NCI-H774 (cell line): Measurements from ENCODE around the gene MNAT1.
"Not testable (repeated sequence)": the region's sequence is repeated elsewhere in the genome, so short reads cannot be mapped to it uniquely, and the experiment has no call there.

ENCODE experiments used
- DNase-seq: peaks from one replicate; lab custom pipeline; 2025; lab: John Stamatoyannopoulos, UW

Gene MNAT1

GRCh38 chr14:60738843-60739508, 4.4 kb downstream of the MNAT1 start:
- DNase-seq, result no peak

GRCh38 chr14:60744566-60744965, 10.0 kb downstream of the MNAT1 start:
- DNase-seq, result no peak

- no peak for DNase-seq
Measured at GRCh38 chr14:60753264-60754119, 18.9 kb downstream of the MNAT1 start.

DNA sequence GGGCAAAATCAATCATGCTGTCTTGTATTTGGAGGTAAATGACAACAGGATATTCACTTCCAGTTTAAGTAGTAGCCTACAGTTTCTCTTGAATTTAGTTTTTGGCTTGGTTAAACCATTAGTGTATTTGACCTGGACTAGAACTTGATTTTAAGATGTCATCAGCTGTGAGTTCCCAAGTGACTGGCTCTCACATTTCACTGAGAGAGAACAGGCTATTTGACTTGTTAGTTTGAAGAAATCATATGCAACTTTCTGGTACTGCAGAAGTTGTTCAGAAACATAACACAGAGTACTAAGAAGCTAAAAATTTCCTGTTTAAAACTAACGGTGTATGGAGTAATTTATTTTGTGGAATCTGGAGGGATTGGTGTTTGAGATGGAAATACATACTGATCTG, 22.3 kb downstream of the MNAT1 start:
- no peak for DNase-seq

DNA sequence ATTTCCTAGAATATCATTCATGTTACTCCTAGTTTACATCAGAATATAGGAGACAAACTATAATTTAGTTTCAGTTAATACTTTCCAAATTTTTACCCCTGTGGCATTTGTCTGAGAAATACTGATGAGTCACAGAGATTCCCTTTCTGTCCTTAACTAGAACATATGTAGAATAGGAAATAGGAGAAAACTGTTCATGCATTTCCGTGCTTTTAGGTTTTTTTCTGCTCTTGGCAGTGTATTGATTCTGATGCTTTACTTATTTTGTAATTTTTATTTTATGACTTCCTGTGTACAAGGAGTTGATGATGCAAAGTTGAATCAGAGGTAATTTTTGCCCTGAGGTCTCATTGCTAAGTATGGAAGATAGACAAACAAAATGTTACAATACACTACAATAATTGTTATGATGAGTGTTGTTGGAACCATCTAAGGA, 23.0 kb downstream of the MNAT1 start:
- no peak for DNase-seq

DNA sequence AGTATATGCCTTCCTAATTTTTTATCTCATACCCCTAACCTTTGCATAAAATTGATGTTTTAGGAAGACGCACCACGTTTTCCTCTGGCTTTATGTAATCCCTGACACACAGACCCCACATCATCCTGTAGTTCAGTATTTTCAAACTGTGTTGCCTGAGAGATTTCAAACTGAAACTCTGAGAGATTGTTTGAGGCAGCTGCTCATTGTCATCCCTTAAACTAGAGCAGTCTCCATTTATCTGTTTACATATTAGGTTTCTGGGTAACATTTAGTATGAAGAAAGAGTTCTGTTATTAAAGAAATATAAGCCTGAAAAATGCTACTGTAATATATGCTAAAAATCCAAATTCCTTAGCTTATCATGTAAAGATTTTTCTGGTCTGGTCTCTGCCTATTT, 24.3 kb downstream of the MNAT1 start:
- no peak for DNase-seq

DNA sequence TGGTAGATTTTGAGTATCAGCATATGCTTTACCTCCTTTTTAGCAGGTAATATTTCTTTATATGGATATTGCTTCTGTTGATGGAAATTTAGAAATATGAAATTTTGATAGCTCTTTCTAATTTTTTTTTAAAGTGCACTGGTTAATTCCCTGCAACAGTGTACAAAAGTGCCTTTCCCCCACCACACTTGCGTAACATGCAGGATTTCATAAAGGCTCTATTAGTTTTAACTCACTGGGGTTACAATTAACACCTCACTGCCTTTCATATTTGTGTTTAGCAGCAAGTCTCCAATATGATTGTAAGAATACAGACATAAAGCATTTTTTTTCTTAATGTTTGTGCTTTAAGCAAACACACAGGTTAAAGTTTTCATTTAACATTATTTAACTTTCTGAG, 25.6 kb downstream of the MNAT1 start:
- no peak for DNase-seq

- DNase-seq, result peak; percentile 66
Measured at GRCh38 chr14:60760644-60761364, 26.2 kb downstream of the MNAT1 start.

DNA sequence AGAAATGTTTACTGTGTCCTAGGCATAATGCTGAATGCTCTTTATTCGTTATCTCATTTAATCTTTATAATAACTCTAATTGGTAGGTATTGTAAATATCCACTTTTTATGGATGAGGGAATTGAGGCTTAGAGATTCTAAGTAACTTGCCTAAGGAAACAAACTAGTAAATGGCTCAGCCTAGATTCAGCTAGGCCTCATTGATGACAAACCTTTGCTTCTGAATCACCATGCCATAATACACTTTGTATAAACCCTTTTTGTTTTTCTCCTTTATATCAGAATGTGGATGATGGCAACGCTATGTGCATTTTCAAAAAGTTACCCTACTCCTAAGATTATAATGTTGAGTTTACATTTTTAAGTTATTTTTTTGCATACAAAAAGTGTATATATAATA, 34.0 kb downstream of the MNAT1 start:
- no peak for DNase-seq

DNA sequence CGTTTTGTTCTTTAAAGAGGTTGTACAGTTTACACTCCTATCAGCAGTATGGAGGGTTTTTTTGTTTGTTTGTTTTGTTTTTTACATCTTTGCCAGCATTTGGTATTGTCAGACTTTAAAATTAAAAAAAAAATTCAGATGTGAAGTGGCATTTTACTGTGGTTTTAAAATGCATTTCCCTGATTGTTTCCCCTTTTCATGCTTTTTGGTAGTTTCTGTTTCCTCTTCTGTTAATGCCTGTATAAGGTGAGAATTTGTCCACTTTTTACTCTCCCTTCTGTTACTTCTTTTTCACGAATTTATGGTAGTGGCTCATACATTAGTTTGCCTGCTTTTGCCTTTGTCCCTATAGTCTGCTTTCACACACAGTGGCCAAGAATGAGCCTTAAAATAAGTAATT, 36.6 kb downstream of the MNAT1 start:
- no peak for DNase-seq

DNA sequence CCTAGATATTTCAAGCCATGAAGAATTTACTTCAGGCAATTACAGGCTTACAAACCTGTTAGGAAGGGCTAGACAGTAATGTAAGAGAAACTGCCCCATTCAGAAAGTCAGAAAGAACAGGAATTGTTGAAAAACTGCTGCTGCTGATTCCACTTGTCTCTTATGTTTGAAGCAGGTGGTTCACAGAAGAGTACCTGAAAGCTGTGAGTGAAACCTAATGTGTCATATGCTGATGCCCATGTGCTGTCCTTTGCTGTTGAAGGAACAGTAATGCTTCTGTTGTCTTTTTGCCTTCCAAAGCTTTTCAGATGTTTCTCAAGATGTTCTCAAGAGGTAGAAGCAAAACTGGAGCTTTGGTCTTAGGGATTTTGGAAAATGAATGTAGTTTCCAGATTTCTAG, 39.0 kb downstream of the MNAT1 start:
- DNase-seq, result no peak

DNA sequence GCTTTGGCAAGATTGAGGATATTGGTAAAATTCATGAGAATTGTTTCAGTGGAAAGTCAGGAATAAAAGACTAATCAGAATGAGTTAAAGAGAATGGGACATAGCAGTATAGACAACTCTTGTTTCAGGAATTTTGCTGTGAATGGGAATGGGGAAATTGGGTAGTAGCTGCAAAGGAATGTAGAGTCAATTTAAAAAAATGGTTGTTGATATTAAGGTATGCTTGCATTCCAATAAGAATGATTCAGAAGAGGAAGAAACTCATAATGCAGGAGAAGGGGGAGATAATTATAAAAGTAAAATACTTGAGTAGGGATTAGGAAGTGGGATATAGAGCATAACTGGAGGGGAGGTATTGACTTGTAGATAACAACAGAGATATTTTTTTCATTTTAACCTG, 40.7 kb downstream of the MNAT1 start:
- DNase-seq, result no peak

DNA sequence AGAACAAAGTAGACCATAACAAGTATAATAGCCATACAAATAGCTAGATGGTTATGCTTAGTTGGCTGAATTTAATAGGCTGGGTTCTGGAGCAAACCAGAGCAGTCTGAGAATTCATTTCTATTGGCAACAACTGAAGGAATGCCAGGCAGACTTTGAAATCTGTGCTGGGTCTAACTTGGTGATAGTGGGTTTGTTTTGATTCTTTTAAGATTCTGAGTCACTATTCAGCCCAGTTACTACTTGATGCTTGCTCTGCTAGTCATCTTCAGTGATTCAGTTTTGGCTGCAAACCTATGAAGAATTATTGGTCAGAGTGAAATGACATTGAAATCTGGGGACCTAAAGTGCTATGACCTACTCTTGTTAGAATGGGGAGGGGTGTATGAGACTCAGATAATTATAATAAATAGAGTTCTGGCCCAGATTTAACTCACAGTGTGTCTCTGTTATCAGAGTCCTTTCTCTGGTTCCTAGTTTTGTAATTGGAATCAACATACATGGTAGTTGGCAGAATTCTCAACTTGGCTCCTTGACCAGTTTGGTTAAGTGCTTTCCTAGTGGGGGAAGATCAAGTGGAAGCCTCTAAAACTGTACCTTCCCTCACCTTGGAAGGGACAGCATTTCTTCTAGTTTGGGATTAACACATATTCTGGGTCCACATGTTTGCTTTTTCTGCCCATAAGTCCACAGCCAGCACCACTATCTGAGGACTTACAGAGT, 43.5 kb downstream of the MNAT1 start:
- DNase-seq, result no peak

- not testable (repeated sequence) for DNase-seq
Measured at GRCh38 chr14:60779745-60780514, 45.4 kb downstream of the MNAT1 start.

GRCh38 chr14:60780558-60780957, 46.0 kb downstream of the MNAT1 start:
- not testable (repeated sequence) for DNase-seq

- DNase-seq, result no peak
Measured at GRCh38 chr14:60786905-60787304, 52.3 kb downstream of the MNAT1 start.

DNA sequence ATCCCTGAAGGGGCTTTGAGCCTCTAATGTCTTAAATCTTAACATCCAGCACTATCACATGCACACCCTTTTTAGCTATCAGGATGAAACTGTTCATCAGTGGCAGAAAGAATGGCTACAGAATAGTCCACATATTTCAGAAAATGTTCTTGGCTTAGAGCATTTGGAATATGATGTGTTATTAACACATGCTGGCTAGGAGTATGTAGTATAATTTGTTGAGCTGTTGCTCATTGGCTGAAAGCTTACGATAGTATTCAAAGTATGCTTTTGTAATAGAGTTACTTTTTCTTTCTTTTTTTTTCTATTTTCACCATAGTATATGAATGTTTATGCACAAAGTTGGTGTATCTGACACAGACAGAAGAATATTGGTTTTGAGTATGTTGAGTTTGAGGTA, 55.1 kb downstream of the MNAT1 start:
- DNase-seq, result no peak

- DNase-seq, result no peak
Measured at GRCh38 chr14:60790850-60791249, 56.3 kb downstream of the MNAT1 start.

GRCh38 chr14:60796434-60796833, 61.9 kb downstream of the MNAT1 start:
- DNase-seq, result no peak

- DNase-seq, result no peak
Measured at GRCh38 chr14:60800409-60800808, 65.8 kb downstream of the MNAT1 start.

GRCh38 chr14:60803871-60804270, 69.3 kb downstream of the MNAT1 start:
- no peak for DNase-seq
